ENCODE measurements around the gene GAP43.
"Not testable (repeated sequence)": the region's sequence is repeated elsewhere in the genome, so short reads cannot be mapped to it uniquely, and the experiment has no call there.

Gene GAP43

DNA sequence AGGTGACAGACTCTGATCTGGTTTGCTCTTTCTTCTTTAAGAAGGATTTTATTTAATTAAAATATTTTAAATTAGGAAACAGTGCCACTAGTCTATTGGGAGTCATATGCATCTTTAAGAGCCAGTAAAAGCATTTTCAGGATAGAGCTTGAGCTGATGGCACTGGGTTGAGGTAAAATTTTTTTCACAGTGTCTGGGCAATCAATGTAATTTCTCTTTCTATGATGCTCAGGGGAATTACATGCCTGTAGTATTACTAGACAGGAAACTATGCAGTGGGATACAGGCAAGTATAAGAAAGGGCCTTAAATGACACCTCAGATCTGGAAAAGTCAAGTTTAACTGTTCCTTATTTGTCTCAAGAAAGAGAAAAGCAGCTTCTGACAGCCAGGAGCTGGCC is 76.4 kb downstream of the GAP43 start:
- no peak for DNase-seq

DNA sequence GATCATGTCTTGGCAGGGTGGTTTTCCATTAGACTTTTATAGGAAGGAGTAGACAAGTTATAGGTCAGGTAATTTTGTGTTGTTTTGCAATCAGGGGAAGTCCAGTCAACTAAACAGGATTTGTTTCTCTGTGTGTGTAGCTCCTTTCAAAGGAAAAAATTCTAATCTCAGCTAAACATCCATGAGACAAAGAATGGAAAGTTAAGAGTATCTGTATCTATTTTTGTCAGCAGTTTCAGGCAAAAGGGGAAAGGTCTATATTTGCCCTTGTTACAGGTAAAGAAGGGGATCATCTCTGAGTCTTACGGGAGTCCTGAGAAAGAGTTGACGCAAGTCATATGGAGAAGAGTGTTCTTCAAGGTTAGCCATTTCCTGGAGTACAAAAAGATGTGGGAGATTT is 79.3 kb downstream of the GAP43 start:
- no peak for DNase-seq

DNA sequence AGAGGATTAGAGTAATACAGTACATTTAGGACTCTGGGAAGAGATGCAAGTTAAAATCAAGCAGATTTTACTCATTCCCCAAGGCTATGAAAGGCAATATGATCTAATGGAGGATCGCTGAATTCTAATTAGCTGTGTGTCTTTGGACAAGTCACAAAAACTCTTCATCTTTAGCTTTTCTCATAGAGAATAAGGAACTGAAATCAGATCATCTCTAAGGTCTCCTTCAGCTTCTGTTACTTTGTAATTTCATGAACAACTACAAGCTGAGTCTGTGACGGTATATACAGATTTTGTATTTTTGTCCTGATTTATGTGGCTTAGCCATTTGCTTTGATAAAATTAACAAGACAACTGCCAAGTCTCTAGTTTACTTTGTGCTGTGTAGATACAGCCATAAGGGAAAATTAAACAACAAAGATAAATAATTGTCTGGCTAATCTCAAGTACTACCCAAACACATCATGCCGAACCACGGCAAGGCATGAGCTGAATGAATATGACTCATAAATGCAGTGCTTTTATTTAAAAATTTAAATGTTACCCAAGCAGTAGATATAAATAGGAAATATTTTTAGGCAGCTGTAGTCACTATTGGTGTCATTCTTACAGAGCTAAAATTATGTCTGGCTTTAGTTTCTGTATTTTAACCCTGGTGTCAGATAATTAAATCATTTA is 81.5 kb downstream of the GAP43 start:
- DNase-seq, result no peak

DNA sequence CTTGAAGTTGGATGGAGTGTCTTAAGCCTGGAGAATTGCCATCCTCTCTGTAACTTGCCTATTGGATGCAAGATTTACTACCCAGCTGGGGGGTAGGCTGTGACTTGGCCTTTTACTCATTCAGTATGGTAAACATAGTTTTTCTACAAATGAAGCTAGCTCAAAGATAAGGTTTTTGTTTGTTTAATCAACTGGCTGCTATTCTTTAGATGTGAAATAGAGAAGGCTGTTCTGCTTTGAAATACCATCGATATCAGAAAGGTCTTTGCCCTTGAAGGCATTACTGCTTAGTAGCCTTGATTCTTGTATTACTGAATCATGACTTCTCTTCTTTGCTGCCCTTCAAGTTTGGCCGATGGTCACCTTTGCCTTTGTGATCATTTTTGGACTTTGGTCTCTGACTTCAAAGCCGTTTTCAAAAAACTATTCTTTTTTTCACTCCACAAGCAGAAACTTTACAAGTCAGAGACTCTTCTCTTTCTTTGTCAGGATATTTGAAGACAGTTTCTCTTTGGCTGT is 83.1 kb downstream of the GAP43 start:
- no peak for DNase-seq

DNA sequence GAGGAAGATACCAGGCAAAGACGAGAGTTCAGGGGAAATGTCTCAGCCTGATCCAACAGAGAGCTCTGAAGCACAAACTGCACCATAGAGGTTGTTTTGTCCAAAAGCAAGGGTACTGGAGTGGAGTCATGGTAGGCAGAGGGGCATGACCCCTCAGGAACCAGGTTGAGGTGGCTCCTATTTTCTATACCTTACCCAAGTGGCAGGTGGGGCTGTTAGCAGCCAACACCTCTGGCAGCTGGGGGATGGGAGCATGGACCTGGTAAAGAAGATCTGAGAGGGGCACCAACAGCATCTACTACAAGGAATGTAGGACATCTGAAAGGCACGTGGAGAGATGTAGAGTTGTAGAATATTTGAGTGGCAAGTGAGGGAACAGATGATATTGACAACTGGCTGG is 85.2 kb downstream of the GAP43 start:
- no peak for DNase-seq

DNA sequence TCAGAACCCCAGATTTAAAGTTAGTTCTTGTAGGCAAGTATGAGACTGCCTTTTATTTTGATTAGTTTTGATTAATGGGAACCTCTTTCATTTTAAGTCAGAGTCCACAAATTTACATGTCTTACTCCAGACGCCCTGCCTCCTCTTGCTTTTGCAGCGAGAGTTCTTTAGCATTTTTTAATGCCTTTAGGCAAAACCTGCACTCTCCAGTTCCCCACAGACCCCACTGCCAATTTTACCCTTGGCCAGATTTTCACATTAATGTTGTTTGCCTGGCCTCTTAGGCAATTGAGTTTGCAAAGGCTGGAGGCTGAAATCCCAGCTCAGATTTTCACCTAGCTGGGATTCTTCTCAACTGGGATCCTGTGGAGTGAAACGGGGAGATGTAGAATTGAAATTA is 85.8 kb downstream of the GAP43 start:
- no peak for DNase-seq

DNA sequence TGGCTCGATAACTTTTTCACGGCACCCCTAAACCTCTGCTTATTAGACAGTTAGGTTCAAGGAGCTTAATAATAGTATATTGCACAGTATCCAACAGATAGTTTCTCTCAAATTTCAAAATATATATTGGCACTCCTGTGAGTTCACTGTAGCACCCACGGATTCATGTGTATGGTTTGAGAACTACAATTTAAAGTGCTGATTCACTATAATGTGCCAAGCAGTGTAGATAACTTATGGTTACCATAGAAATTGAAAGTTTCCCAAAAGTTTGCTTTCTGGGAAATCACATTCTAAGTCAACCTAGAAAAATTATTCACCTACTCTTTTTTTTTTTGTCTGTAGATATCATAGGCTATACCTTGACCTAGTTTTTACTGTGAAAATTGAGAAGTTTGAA is 86.6 kb downstream of the GAP43 start:
- no peak for DNase-seq

DNA sequence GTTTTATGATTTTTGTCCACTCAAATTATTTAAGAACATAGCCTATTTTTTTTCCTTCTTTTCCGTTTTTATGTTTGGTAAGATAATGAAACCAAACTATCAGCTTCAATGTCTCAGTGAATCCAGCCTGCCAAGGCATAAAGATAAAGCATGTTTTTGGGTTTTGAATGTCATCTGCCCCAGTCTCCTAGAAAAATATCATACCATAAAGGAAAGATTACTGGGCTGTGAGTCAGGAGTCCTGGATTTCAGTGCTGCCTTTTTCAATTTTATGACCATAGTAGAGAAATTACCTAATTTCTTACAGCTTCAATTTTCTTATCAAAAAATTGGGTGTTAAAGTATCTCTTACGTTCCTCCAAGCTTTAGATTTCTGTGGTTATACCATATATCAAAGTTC is 87.5 kb downstream of the GAP43 start:
- DNase-seq, result no peak

DNA sequence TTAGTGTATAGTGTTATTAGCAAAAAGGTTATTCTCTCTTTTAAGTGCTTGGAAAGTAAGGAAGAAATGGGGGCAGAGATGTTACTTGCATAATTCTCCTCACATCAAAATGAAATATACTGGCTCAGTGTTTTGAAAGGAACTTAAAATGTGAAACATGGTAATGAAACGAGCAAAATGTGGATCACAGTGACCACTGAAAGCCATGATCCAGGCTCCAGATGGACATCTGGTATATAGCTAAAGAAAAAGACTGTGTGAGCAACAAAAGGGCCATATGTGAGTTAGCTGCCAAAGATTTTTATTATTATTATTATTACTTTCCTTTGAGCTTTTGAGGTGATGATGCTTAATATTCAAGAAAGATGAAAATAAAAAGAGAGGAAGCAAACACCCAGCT is 89.6 kb downstream of the GAP43 start:
- DNase-seq, result no peak

DNA sequence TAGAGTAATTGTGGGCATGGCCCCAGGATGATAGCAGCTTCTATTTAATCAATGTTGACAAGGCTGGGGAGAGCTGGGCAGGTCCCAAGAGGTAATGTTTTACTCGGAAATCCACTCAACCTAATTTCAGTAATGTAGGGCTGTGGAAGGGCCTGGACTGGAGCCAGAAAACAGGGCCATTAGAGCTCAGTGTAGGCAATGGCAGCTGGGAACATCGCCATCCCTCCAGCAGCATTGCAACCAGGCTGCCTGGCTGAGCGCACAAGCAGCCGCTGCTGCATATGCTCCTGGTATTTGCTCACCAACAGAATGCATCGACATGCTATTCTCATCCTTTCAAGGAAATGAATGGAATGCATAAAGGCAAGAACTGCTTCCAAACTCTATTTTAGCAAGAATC is 90.0 kb downstream of the GAP43 start:
- peak; percentile 98 for DNase-seq

DNA sequence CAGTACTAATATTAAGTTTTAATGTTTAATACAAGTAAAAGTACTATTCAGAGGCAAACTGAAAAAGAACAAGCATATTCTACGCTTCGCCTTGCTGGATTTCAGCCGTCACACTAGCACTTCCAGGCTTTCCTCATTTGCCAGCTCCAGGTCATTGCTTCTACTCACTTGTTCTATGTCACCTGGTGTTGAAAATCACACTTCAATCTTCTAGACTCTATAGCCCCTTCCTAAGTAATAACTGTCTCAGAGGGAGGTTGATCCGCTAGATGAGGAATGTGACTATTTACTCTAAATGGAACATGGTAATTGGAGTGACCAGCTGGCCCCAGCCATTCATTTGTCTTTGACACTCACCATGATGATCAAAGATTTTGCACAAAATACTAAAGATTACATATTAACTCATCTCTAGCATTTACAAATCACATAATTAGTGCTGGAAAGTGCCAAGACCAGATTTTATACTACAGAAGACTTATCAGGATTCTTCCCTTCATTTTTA is 92.0 kb downstream of the GAP43 start:
- DNase-seq, result no peak

DNA sequence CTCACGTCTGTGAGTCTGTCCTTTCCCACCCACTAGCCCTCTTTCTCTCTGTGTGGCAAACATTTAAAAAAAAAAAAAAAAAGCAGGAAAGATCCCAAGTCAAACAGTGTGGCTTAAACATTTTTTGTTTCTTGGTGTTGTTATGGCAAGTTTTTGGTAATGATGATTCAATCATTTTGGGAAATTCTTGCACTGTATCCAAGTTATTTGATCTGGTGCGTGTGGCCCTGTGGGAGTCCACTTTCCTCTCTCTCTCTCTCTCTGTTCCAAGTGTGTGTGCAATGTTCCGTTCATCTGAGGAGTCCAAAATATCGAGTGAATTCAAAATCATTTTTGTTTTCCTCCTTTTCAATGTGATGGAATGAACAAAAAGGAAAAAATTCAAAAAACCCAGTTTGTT is 97.7 kb downstream of the GAP43 start:
- DNase-seq, result no peak

DNA sequence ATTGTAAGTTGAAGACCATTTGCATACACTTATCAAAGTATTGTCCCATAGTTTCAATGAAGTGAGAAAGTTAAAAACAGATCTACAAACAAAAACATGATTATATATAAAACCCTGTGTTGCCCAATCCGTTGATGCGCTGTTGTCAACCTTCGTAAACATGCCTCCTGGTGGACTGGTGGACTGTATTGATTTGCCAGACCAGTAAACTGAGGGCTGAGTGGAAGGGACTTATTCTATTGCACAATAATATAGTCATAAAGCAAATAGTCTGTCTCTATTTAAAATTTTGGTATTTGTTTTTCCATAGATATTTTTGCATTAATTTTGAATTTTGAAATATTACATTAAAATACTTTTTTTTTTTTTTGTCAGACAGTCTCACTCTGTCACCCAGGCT is 102.5 kb downstream of the GAP43 start:
- no peak for DNase-seq

DNA sequence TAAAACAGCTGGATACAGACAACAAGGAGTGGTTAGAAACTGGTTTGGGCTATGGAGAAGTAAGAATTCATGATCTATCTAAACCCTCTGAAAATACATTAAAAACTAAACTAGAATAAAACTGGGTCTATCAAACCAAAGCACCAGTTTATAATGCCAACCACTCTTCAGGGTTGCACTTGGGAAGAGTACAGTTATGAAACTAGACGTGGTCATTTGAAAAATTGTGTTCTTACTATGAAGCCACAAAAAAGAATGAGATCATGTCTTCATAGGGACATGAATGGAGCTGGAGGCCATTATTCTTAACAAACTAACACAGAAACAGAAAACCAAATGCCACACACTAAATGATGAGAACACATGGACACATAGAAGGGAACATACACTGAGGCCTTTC is 103.8 kb downstream of the GAP43 start:
- no peak for DNase-seq

DNA sequence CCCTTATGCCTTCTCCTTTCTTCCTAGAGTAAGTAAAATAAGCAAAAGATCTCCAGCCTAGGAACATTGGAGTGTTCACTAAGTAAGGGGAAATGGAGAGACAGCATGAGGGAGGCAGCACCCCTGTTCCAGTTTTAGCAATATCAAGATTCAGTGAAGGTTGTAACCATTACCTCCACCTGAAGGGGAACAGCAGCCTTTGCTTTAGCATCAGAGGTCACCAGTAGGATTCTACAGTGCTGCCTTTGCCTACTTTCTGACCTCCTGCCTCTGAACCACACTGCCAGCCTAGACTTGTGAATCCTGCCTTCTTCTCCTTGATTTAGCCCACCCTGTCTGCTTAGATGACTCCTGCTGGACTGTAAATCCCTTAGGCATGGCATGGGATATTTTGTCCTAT is 104.7 kb downstream of the GAP43 start:
- no peak for DNase-seq

DNA sequence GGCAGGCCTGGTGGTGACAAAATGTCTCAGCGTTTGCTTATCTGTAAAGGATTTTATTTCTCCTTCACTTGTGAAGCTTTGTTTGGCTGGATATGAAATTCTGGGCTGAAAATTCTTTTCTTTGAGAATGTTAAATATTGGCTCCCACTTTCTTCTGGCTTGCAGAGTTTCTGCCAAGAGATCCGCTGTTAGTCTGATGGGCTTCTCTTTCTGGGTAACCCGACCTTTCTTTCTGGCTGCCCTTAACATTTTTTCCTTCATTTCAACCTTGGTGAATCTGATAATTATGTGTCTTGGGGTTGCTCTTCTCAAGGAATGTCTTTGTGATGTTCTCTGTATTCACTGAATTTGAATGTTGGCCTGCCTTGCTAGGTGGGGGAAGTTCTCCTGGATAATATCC is 113.0 kb downstream of the GAP43 start:
- DNase-seq, result not testable (repeated sequence)

DNA sequence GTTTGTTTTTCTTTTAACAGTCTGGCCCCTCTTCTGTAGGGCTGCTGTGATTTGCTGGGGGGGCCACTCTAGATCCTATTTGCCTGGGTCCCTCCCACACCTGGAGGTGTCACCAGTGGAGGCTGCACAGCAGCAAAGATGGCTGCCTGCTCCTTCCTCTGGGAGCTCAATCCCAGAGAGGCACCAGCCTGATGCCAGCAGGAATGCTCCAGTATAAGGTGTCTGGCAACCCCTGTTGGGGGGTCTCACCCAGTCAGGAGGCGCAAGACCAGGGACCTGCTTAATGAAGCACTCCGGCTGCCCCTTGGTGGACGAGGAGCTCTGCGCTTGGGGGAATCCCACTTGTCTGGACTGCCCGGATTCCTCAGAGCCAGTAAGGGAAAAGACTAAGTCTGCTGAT is 118.3 kb downstream of the GAP43 start:
- no peak for DNase-seq

DNA sequence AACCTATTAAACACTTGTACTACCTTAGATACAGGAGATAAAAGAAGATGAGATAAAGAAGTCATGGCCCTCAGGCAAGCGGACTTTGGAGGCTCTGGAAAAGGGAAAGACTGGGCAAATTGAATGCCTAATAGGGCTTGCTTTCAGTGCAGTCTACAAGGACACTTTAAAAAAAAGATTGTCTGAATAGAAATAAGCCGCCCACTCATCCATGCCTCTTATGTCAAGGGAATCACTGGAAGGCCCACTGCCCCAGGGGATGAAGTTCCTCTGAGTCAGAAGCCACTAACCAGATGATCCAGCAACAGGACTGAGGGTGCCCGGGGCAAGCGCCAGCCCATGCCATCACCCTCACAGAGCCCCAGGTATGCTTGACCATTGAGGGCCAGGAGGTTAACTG is 121.2 kb downstream of the GAP43 start:
- DNase-seq, result not testable (repeated sequence)

DNA sequence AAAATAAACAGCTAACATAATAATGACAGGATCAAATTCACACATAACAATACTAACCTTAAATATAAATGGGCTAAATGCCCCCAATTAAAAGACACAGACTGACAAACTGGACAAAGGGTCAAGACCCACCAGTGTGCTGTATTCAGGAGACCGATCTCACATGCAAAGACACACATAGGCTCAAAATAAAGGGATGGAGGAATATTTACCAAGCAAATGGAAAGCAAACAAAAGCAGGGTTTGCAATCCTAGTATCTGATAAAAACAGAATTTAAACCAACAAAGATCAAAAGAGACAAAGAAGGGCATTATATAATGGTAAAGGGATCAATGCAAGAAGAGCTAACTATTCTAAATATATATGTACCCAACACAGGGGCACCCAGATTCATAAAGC is 129.7 kb downstream of the GAP43 start:
- not testable (repeated sequence) for DNase-seq

DNA sequence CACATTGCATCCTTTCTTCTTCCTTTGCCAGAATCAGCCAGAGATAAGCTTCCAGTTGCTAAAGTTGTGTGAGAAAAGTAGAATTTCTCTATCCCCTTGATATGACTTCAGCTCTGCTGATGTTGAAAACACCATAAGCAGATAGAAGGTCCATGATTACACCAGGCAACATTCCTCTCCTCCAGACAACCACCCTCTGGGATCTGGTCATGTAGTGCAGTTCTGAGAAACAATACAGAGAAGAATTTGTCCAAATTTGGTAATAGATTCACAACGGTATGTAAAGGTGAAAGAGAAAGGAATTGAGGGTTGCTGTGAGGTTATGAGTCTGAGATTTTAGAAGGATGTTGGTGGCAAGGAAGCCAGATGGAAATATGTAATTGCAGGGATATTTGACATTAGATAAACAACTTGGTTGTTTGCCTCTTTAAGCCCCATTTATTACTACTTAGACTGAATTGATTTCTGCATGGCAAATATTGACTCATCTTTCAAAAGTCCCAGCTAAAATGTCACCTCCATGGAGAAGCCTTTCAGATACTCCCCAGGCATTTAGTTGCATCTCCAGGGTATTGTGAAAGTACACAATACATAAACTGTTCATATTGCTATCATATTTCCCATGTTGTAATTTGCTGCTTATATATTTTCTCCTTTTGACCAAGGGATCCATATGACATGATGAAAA is 134.9 kb downstream of the GAP43 start:
- DNase-seq, result no peak

DNA sequence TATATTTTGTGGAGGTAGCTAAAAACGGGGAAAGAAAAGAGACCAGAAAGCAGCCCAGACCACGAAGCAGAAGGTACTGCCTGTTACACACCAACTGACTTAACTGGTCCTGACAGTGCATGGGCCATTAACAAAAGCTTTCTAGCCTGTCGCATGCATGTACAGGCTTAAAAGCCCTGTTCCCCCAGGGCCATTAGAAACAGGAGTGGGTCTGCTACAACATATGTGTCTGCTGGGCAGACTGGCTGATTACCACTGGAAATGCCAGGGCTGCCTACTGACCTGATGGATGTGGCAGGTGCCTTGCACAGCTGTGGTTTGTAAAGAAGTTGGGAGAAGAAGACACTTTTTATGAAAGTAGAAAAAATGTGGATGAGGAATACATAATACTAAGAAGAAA is 137.4 kb downstream of the GAP43 start:
- DNase-seq, result no peak

DNA sequence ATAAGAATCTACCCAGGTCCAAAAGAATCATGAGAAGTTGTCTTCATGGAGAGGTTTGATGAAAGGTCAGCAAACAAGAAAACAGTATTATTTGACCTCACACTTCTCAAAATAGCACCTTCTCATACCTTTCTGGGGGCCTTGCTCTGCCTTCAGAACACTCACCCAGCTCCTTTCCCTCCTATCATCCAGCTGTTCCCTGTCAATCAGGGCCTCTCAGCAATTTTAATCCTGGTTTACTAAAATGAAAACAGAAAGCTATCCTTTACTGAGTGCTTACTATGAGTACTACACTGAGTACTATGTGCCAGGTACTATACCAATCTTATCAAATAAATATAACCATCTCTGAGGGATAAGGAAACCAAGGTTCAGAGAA is 138.6 kb downstream of the GAP43 start:
- no peak for DNase-seq

DNA sequence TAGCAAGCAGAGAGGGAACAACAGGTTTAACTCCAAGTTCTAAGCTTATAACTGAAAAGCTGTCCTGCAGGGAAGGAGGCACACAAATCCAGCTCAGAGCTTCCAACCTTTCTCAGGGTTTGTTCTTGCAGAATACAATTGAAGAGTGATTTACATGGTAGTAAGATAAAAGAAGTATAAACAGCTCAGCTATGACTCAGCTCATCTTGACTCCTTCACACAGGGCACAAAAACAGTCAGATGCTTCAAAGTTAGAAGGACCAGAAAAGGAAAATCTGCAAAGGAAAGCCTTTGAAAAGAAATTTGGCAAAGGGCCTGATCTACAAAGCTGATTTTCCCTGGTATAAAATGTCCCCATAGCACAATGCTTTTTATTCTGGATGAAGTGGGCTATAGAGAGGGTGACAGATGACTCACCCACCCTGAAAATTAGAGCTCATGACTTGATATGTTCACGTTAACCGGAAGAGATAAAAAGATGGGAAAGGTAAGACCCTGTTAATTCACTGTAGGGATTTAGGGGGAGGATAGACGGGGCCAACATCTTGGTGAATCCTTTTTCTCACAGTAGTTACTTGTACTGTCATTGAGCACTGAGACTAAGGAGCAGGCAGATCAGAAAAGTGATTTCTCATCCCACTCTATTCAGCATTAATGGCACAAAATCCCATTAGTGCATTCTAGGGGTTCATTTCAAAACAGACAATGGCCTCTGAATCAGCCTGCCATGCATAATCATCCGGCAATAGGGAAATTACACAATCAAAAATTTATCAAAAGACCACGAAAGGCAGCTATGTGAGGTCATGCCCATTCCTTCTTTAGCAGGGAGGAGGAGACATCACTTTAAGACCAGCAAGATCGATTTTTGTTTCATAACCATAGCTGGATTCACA is 143.5 kb downstream of the GAP43 start:
- no peak for DNase-seq

DNA sequence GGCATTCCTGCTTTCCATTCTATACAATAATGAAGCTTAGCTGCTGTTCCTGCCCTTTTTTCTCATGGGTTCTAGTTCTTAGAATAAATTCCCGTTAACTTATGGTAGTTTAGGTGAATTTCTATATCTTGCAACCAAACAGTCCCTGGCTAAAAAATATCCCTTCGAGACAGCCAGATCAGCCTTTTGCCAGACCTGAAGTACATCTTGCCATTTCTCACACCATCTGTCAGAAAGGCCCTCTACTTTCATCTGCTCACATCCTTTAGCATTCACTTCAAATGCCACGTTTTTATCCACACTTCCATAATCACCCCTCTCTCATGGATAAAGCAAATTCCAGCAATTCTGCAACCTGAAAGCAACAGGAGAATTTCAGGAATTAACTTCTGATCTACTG is 145.4 kb downstream of the GAP43 start:
- DNase-seq, result no peak
